Ascending aorta (tissue), 2 donors: Measurements from ENCODE around the gene PRSS8. TPM values are rescaled to one million over a fixed set of nuclear protein-coding genes. Genes with fewer than 3 reads are reported as not detected.

ENCODE experiments used
- DNase-seq, 2 donors: peaks; one replicate each; pipeline ENCODE4 v3.0.0-alpha.2; 2019; ENCODE audit warnings: low spot score in 2 of 2
- H3K27ac ChIP-seq, 2 donors: fragments of 200-600 bp; sonication (generic); one replicate each; pipeline ENCODE4 v1.5.1; 2016 to 2017; ENCODE audit warnings: mild to moderate bottlenecking in 1 of 2
- H3K27me3 ChIP-seq: fragments of 200-600 bp; sonication (generic); one replicate; pipeline ENCODE4 v1.5.1; 2017
- H3K36me3 ChIP-seq, 2 donors: fragments of 200-600 bp; sonication (generic); one replicate each; pipeline ENCODE4 v1.5.1; 2016
- H3K4me1 ChIP-seq, 2 donors: fragments of 200-600 bp; sonication (generic); one replicate each; pipeline ENCODE4 v1.5.1; 2016 to 2017; ENCODE audit warnings: mild to moderate bottlenecking in 1 of 2
- H3K4me3 ChIP-seq, 2 donors: fragments of 200-600 bp; sonication (generic); one replicate each; pipeline ENCODE4 v1.5.1; 2016 to 2017; ENCODE audit warnings: mild to moderate bottlenecking in 1 of 2
- H3K9me3 ChIP-seq, 2 donors: fragments of 200-600 bp; sonication (generic); one replicate each; pipeline ENCODE4 v1.5.1; 2016
- CTCF ChIP-seq, 3 experiments: fragments of 200-600 bp in 2 of 3; fragments of 450-650 bp in 1 of 3; sonication (generic) in 2 of 3; IDR thresholded peaks; one replicate each; pipeline ENCODE4 v1.5.1; 2016 to 2019; ENCODE audit warnings: antibody characterized with exemption in 3 of 3, mild to moderate bottlenecking in 1 of 3, moderate library complexity in 1 of 3
- intact Hi-C: fragments of 100-400 bp; cut with DNase I; formaldehyde crosslinking; loops from one replicate; pipeline ENCODE4 v1.15.1; 2023
- total RNA-seq: library from RNA; depleted of rRNA; stranded (reverse); fragments of >200 nt; gene quantifications from one replicate; pipeline ENCODE4 v1.1.0, GENCODE V29; 2016

The PRSS8 gene
- total RNA-seq, 1 donor from 2014 or later = not detected

- Histone ChIP-seq H3K9me3 (no peaks in the 10 kb centered on the region), H3K27ac (no peak within 1 kb of the TSS), H3K4me1 (no peaks in the 10 kb centered on the region), H3K36me3 (peaks cover 38 to 52% of the 10 kb centered on the region in 2 donors), H3K27me3 (no peaks in the 10 kb centered on the region), H3K4me3 (no peak within 1 kb of the TSS)
- no peak for DNase-seq
- TF ChIP-seq CTCF (IDR thresholded peaks at IDR 0.05) = no peak
- intact Hi-C loops = no loop called here
Measured at GRCh38 chr16:31088459-31089183, 46.9 kb downstream of the PRSS8 start, which contains the start of gene PRSS53. Gene PRSS53, minus strand, starts transcription at chr16:31088943. Its CDS starts 134 bp downstream, at chr16:31088809.

DNA sequence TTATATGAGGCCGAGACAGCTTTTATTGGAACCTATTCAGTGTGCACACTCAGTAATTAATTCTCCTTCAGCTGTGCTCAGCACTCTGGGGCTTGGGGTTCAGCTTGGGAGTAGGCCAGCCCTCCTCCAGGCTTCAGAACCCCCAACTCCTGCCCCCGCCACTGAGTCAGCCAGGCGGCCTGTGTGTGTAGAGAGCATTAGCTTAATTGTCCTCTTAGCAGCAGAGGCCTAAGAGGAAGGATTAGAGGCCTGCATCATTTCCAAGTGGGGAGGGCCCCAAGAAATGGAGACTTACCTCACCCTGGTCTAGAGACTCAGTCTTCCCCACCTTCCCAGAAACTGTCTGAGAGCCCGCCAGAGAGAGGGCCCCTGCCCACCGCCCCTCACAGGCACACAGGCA, 47.6 kb downstream of the PRSS8 start:
- no peak for TF ChIP-seq CTCF (IDR thresholded peaks at IDR 0.05)
- intact Hi-C loops = no loop called here
- Histone ChIP-seq H3K4me3 (no peak overlapping the region), H3K27ac (no peak overlapping the region), H3K4me1 (no peaks in the 10 kb centered on the region), H3K9me3 (no peaks in the 10 kb centered on the region), H3K27me3 (no peaks in the 10 kb centered on the region), H3K36me3 (peaks cover 42 to 58% of the 10 kb centered on the region in 2 donors)
- DNase-seq = no peak

- H3K4me3 ChIP-seq = no peak overlapping the region
- no peak for DNase-seq
- peaks cover 44 to 63% of the 10 kb centered on the region in 2 donors for H3K36me3 ChIP-seq
- H3K27me3 ChIP-seq = no peaks in the 10 kb centered on the region
- H3K27ac ChIP-seq = no peak overlapping the region
- intact Hi-C loops = no loop called here
- TF ChIP-seq CTCF (IDR thresholded peaks at IDR 0.05) = no peak
- H3K4me1 ChIP-seq = no peaks in the 10 kb centered on the region
- no peaks in the 10 kb centered on the region for H3K9me3 ChIP-seq
Measured at GRCh38 chr16:31087481-31087880, 48.0 kb downstream of the PRSS8 start.

- Histone ChIP-seq H3K27me3 (no peaks in the 10 kb centered on the region), H3K4me1 (no peaks in the 10 kb centered on the region), H3K36me3 (peaks cover 49 to 66% of the 10 kb centered on the region in 2 donors), H3K4me3 (no peak overlapping the region), H3K9me3 (no peaks in the 10 kb centered on the region), H3K27ac (no peak overlapping the region)
- no peak for DNase-seq
- TF ChIP-seq CTCF (IDR thresholded peaks at IDR 0.05) = no peak
- intact Hi-C loops = no loop called here
Measured at GRCh38 chr16:31086629-31086906, 49.0 kb downstream of the PRSS8 start.

GRCh38 chr16:31085873-31086628, 49.5 kb downstream of the PRSS8 start:
- intact Hi-C loops = no loop called here
- TF ChIP-seq CTCF (IDR thresholded peaks at IDR 0.05) = no peak
- no peak for DNase-seq
- Histone ChIP-seq H3K36me3 (peaks cover 53 to 67% of the 10 kb centered on the region in 2 donors), H3K4me3 (no peak overlapping the region), H3K9me3 (no peaks in the 10 kb centered on the region), H3K4me1 (no peaks in the 10 kb centered on the region), H3K27ac (no peak overlapping the region), H3K27me3 (no peaks in the 10 kb centered on the region)
